Measurements from ENCODE around the gene CELA2B.

The CELA2B gene

DNA sequence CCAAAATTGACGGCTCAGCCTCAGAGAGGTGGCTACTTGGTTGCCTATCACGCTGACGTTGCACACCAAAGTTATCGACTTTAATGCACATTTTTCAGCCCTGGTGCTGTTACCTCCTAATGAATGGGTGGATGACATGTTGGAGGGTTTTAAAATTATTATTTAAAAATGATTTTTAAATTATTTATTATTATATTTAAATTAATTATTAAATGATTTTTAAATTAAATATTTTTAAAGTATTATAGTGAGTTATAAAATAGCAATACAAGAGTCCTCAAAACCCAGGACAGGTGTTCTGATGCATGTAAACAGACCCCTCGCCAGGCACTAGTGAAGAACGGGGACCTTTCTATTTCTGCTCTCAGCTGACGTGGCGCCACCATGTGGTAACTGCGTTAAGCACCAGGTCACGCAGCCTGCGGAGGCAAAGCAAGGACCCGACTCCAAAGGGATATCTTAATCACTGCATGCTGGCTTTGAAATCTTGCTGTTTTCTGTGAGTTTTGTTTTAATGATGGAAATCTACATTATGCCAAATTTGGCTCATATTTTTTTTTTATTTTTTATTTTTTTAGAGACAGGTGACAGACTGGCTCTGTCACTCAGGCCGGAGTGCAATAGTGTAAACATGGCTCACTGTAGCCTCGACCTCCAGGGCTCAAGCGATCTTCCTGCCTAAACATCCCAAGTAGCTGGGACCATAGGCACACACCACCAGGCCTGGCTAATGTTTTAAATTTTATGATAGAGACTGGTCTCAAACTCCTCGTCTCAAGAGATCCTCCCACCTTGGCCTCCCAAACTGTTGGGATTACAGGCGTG lies 25.5 kb downstream of the CELA2B start:
- DNase-seq (ENCODE audit: low spot score): peak; percentile 68
- ChIA-PET CTCF (interaction anchor here (0.5 to 1.3 kb wide), 5 partner anchors 13 to 178 kb away, joined by 3 to 5 read pairs (median 3); no protein-coding TSS in a partner anchor), POLR2A (ENCODE audit: low non-redundant PET) (no interaction called here)
- TF ChIP-seq CTCF (conservative IDR thresholded peaks at IDR 0.05; ENCODE audit: low read depth): peak; percentile 70
- no peak overlapping the region for H3K27ac ChIP-seq

- TF ChIP-seq CTCF (conservative IDR thresholded peaks at IDR 0.05; ENCODE audit: low read depth): no peak
- ChIA-PET CTCF (interaction anchor here (1.0 kb wide), 1 partner anchor 375 kb away, joined by 3 read pairs; no protein-coding TSS in a partner anchor), POLR2A (ENCODE audit: low non-redundant PET) (no interaction called here)
These were observed 28.5 kb downstream of the CELA2B start for GRCh38 chr1:15504436-15504835.

GRCh38 chr1:15506831-15507230 lies 30.9 kb downstream of the CELA2B start:
- CTCF ChIA-PET: no interaction called here
- TF ChIP-seq CTCF (conservative IDR thresholded peaks at IDR 0.05; ENCODE audit: low read depth): no peak
- no peak overlapping the region for H3K27ac ChIP-seq
- POLR2A ChIA-PET (ENCODE audit: low non-redundant PET): no interaction called here
- DNase-seq (ENCODE audit: low spot score): no peak

More at GRCh38 chr1:15504436-15504835, 28.5 kb downstream of the CELA2B start:
- H3K27ac ChIP-seq: no peak overlapping the region
- DNase-seq (ENCODE audit: low spot score): no peak

GRCh38 chr1:15507278-15507677 lies 31.4 kb downstream of the CELA2B start:
- no peak for TF ChIP-seq CTCF (conservative IDR thresholded peaks at IDR 0.05; ENCODE audit: low read depth)
- ChIA-PET POLR2A (ENCODE audit: low non-redundant PET) (no interaction called here), CTCF (no interaction called here)
- DNase-seq (ENCODE audit: low spot score): no peak
- H3K27ac ChIP-seq: no peak overlapping the region

DNA sequence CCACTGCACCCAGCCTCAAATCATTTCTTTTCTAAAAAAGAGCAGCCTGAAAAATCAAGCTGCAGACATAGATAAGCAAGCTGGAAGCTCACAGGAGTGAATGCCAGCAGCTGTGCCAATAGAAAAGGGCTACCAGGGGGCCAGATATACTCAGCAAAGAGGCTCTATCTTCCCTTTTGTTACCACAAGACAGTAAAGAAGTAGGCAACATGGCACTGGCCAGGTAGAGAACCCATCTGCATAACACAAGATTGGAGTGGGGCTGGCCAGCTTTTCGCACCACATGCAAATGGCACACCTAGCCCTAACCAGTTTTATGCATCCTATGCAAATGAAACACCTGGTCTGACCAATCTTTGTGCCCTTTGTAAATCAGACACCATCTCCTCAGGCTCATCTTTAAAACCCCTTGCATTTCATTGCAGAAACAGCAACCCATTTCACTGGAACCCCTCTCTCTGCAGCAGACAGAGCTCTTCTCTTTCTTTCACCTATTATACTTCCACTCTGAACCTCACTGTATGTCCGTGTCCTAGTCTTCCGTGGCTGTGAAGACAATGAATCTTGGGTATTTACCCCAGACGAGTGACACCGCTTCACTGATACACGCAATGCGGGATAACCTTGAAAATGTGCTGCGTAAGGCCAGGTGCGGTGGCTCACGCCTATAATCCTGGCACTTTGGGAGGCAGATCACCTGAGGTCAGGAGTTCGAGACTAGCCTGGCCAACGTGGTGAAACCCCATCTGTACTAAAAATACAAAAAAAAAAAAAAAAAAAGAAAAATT lies 33.0 kb downstream of the CELA2B start:
- DNase-seq (ENCODE audit: low spot score): no peak
- ChIA-PET POLR2A (ENCODE audit: low non-redundant PET) (no interaction called here), CTCF (no interaction called here)
- no peak overlapping the region for H3K27ac ChIP-seq
- TF ChIP-seq CTCF (conservative IDR thresholded peaks at IDR 0.05; ENCODE audit: low read depth): no peak

GRCh38 chr1:15509586-15509985 lies 33.7 kb downstream of the CELA2B start:
- ChIA-PET CTCF (no interaction called here), POLR2A (ENCODE audit: low non-redundant PET) (no interaction called here)
- no peak for TF ChIP-seq CTCF (conservative IDR thresholded peaks at IDR 0.05; ENCODE audit: low read depth)
- H3K27ac ChIP-seq: no peak overlapping the region
- no peak for DNase-seq (ENCODE audit: low spot score)

Measured in RWPE1 (cell line).